Left ventricle myocardium superior (tissue), 1 donor: ENCODE results near the gene SELENOK. TPM values are rescaled to one million over a fixed set of nuclear protein-coding genes. Genes with fewer than 3 reads are reported as not detected.

Experiments
- ATAC-seq: fragments of 200-7000 bp; cut with Tn5 transposase; one replicate; pipeline ENCODE4 v1.9.1; 2020; ENCODE audit warnings: mild to moderate bottlenecking, moderate library complexity
- DNase-seq: peaks from one replicate; pipeline ENCODE4 v3.0.0-alpha.2; 2020
- intact Hi-C: fragments of 100-400 bp; cut with micrococcal nuclease; formaldehyde crosslinking; loops from one replicate; pipeline ENCODE4 v1.11.0; 2022
- total RNA-seq: library from RNA; stranded (reverse); fragmentation: NEBNext Ultra II Directional; extraction: Animal tissue kit (Norgen Biotek cat#: 25700); gene quantifications from one replicate; pipeline ENCODE4 v1.2.1, GENCODE V29; 2021
- donor health status: DM: no; HTN: yes; CAD: no; lungs with severe emphysema.

SELENOK gene
- total RNA-seq, 1 donor from 2014 or later, result 111 TPM

DNA sequence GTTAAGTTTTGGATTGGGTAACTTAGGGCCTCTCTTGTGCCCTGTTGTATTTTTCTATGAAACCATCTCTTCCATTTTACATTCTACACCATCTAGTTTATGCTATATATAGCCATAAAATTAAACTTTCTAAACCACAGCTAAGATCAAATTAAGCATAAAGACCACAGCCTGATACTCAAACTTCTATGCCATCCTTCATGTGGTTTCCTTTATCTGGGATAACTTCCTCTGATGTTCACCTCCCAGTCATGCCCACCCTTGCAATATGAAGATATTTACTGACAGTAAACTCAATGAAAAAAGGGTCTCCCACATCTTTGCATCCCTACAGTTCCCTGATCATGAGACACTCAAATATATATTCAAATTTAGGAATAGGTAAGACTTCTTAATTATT lies 4.2 kb downstream of the SELENOK start:
- ATAC-seq (no peak), DNase-seq (no peak)
- intact Hi-C loops, result no loop called here

DNA sequence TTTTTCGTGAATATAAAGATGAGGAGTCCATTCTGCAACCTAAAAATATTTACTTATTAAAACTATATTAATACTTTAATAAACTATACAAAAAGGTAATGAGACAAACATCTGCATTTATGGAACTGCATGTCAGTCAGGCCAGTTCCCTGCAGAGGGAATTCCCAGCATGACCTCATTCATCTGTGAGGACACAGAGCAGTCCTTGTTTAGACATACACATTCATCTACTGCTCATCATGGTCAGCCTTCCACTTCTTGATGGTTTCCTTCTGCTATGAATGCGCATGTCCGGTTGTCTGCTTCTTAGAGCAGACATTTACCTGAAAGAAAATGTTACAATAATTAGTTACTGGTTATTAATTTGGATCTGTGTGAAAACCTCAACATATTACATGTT lies 6.4 kb downstream of the SELENOK start:
- intact Hi-C loops, result no loop called here
- ATAC-seq, result no peak
- no peak for DNase-seq

DNA sequence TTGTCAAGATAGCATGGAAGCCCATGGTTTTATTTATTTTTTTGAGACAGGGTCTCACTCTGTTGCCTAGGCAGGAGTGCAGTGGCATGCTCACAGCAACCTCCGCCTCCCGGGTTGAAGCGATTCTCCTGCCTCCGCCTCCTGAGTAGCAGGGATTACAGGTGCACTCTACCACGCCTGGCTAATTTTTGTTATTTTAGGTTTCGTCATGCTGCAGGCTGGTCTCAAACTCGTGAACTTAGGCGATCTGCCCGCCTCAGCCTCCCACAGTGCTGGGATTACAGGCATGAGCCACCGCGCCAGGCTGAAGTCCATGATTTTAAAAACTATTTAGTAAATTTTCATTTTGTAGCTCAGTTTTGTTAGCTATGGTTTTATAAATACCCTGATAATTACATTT lies 7.0 kb downstream of the SELENOK start:
- intact Hi-C loops, result no loop called here
- DNase-seq, result no peak
- no peak for ATAC-seq

DNA sequence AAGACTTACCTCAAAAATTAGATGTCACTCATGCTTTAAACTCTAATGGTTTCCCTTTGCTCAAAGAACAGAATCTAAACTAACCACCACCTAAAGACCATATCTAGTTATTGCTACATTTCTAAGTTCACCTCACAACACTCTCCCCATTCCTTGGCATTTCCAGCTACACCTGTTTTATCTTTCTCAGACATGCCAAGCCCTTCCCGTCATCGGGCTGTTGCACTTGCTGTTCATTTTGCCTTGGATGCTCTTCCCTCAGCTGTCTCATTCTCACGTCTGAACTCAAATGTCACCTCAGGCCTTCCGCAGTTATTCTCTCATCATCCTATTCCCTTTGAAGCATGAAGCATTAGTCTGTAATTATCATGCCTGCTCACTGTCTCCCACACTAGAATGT lies 8.7 kb downstream of the SELENOK start:
- DNase-seq, result no peak
- intact Hi-C loops, result no loop called here
- no peak for ATAC-seq

DNA sequence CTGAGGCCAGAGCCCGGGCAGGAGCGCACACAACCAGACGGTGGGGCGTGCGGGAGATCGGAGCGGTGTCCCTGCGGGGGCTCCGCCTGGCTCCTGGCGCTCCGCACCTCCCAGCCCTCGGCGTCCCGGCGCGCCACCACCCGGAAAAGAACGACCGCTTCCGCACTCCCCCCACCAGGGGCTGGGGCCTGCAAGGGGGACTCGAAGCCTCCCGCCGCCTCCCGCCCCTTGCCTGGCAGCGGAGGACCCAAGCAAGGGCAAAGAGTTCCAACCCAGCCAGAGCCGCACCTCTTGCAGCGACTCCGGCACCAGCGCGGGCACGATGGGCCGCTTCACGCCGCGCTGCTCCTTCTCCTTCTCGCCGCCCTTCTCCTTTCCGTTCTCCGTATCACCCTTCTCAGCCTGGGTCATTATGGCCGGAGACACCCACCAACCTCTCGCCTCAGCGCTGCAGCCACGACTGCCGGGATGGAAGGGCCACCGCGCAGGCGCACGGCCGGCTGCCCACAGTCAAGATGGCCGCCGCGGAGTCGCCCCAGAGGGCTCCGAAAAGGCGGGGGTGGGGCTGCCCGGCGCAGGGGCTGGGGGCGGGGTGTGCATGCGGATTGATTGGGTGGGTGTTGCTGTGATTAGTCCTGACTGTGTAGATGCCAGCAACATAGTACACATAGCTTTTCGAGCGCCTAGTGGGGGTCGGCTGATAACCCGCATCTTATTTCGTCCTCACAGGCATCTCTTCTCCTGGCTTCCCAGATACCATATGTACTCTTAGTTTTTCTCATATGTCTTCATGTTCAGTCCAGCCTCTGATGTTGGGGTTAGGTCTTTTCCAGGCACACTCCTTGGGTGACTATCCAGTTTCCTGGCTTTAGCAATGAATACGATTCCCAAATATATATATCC lies 9.7 kb downstream of the SELENOK start, which contains the start of gene ACTR8:
TSS of gene ACTR8 (minus strand) at position 462 of the 903 bp plus-strand sequence. CDS start at position 411, 51 bp downstream.
- intact Hi-C loops, result no loop called here
- ATAC-seq (peak; percentile 99), DNase-seq (peak; percentile 93)

DNA sequence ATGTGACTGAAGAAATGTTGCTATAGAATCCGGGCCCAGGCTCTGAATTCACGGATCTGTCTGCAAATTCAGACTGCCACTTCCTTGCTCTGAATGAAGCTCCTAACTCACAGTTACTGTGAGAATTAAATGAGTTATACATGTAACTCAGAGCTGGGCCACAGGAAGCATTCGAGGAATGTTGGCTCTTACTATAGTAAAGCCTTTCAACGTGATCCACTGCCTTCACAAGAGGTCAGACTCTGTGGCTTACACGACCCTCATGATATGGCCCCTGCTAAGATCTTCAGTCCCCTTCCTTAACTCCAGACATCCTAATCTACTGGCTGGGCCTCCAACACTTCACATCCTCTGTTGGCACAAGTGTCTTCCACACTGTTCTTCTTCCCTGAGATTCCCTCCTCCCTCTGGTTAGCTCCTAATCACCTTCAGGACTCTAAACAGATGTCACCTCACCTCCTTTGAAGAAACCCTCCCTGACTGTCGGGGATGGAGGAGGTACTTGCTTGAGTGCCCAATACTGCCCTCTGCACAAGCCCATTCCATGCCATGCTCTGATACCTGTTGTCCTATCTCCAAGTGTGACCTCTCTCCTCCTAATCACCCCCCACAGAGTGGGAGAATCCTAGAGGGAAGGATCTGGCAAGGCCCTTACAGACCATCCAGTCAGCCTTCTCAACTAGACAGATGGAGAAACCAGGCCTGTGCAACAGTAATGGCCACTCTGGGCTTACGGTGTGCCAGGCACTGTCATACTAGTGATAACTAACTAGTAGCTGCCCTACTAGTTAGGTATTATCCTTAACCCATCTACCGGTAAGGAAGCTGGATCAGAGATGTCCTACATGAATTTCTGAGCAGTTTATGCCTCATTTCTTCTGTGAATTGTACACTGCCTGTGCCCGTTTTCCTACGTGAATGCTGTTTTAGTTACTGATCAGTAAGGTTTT lies 11.0 kb downstream of the SELENOK start:
- intact Hi-C loops, result no loop called here
- ATAC-seq, result no peak
- DNase-seq, result no peak

DNA sequence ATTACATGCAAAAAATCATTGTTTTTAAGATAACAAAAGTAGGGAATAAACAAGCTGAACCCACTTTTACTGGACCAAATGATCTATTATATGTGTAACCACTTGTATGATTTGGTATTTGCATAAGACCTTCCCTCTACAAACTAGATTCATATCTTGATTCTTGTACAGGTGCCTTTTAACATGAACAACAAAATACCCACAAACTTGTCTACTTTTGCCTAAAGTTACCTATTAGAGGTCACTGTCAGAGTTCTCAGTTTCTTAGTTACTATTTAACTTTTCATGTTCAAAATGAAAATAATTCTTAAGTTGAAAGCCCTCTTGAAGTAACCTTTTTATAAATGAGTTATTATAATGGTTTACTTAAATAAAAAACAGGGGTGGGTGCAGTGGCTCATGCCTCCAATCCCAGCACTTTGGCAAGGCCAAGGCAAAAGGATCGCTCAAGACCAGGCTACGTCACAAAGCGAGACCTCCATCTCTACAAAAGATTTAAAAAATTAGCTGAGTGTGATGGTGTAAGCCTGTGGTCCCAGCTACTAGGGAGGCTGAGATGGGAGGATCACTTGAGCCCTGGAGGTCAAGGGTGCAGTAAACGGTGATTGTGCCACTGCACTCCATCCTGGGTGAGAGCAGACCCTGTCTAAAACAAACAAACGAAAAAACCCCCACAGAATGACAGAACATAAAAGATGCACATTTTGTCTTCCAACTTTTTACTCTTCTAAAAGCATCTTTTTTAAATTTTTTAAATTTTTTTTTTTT lies 25.7 kb downstream of the SELENOK start:
- intact Hi-C loops, result no loop called here
- DNase-seq (no peak), ATAC-seq (no peak)

DNA sequence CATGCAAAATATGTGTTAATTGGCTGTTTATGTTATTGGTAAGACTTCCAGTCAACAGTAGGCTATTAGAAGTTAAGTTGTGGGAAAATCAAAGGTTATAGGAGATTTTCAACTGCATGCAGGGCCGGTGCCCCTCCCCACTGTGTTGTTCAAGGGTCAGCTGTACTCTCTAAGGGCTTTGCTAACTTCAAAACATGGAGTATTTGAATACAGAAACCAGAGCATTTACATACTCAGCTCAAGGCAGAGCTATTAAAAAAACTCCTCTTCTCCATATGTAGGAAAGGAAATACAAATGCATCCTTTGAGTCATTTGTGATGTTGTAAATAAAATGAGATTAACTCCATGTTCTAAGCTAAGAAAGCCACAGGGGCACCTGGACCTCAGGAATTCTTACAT lies 28.5 kb downstream of the SELENOK start:
- DNase-seq (no peak), ATAC-seq (no peak)
- intact Hi-C loops, result no loop called here

DNA sequence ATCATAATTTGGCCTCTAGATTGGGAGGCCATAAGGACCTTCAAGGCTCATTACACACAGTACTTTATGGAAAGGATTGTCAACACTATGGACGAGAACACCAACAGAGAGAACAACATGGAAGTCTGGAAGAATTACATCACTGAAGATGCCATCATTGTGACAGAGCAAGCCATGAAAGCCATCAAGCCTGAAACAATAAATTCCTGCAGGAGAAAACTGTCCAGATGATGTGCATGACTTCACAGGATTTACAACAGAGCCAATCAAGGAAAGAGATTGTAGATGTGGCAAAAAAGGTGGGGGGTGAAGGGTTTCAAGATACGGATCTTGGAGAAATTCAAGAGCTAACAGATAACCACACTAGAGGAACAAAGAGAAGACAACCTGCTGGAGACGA lies 29.4 kb downstream of the SELENOK start:
- no peak for DNase-seq
- no peak for ATAC-seq
- intact Hi-C loops, result no loop called here

DNA sequence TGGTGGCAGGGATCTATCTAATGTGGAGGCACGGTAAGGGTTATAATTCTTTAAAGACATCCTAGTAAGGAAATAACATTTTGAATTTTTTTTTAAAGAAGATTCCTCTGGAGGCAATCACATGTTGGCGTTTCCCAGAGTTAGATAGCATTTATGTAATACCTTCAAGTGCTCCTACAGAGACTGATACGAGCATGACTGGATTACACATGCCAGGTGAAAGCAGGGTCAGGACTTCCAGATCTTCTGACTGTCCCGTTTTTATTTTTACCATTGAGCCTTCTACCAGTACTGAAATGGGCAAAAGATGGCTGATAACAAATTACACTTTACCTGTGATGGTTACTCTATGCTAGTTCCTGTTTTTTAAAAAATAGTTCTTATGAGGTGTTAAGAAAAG lies 31.5 kb downstream of the SELENOK start:
- intact Hi-C loops, result no loop called here
- peak; percentile 73 for ATAC-seq
- no peak for DNase-seq

DNA sequence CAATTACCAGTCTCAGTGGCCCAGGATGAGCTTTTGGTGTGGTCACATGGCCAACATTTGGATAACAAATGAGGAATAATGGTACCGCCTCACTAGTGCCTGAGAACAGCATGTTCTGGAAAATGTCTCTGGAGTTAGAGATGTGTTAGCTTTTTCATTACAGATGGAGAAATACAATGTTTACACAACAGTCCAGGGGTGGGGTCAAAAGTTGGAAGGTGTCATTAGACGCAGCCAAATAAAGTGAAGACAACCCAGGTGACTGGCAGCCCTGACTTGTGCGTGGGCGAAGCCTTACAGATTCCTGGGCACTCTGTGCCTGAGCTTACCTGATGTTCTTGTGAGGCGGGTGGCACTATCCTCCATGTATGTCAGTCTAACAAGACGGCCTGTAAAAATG lies 32.5 kb downstream of the SELENOK start:
- DNase-seq, result no peak
- intact Hi-C loops, result no loop called here
- peak; percentile 36 for ATAC-seq

DNA sequence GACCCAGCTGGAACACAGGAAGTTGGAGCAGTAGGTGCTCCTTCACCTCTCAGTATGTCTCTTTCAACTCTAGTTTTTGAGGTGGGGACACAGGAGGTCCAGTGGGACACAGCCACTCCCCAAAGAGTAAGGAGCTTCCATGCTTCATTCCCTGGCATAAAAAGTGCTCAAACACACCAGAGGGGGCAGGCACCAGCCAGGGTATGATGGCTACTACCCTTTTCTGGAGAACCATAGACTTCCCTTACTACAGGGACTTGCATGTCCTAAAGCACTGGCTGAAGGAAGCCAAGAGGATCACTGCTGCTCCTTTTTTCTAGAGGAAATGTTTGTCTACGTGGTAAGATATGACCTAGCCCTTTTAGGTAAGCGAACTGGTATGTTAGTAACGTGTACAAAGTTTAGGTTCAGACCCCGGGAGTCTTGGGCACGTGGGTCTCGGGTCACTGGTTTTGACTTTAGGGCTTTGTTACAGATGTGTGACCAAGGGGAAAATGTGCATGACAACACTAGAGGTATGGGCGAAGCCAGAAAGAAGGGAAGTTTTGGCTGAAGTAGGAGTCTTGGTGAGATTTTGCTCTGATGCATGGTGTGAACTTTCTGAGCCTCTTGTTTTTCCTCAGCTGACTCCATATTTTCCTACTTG lies 33.4 kb downstream of the SELENOK start:
- ATAC-seq (no peak), DNase-seq (no peak)
- intact Hi-C loops, result no loop called here

DNA sequence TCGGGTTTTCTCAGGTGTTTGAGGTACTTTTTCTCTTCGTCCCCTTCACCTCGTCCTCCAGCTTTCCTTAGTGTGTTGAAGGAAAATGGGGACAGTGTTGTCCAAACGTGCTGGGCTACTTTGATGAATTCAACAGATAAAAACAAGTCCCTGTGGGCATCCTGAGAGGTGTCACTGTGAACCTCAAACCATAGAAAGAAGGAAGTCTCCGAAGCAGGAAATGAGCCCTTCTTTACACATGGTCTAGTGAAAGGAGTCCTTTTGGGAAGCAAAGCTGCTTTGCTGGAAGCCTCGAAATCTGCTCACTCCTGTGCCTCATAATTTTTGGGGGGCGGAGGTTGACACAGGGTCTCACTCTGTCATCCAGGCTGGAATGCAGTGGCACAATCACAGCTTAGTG lies 34.7 kb downstream of the SELENOK start:
- DNase-seq (no peak), ATAC-seq (no peak)
- intact Hi-C loops, result no loop called here

DNA sequence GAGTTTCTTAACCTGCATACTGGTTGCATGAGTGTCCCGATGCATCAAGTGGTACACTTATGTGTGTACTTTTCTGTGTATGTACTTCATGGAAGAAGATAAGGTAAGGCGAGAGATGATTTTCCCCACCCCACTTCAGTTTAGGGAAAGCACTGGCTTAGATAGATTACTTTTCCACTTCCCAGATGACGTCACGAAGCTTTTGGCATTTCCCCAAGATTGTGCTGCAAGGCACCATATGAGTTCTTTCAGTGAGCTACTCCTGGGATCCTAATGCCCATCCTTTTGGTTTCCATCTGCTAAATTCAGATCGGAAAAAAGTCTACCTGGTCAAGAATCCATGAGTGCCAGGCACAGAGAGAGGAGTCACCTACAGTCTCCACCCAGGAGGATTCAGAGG lies 40.8 kb downstream of the SELENOK start:
- intact Hi-C loops, result no loop called here
- no peak for DNase-seq
- ATAC-seq, result no peak

DNA sequence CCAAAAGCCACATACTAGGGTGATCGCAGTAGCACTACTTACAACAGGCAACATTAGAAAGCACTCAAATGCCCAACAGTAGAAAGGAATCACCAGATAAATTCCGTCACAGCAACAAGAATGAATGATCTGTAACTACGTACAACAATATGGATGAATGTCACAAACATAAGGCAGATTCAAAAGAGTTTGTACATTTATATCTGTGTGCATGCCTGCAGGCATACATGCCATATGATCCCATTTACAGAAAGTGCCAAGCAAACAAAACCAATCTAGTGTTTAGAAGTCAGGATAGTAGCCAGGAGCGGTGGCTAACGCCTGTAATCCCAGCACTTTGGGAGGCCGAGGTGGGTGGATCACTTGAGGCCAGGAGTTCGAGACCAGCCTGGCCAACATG lies 41.7 kb downstream of the SELENOK start:
- intact Hi-C loops, result no loop called here

DNA sequence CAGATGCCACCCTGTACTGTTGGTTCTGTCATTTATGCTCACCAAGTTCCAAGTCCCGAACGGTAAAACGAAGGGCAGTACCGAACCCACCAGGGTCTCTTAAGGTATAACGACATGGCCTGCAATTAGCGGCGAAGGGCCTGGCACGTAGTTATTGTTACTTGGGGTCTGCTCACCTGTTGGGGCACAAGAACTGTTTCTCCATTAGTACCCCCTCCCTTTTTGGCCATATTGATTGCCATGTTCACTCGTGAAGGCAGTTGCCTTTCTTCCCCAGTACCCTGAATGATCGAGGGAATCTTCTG lies 44.9 kb downstream of the SELENOK start:
- ATAC-seq (no peak), DNase-seq (no peak)
- intact Hi-C loops, result no loop called here

More for the DNA sequence above, 41.7 kb downstream of the SELENOK start:
- ATAC-seq (no peak), DNase-seq (no peak)

DNA sequence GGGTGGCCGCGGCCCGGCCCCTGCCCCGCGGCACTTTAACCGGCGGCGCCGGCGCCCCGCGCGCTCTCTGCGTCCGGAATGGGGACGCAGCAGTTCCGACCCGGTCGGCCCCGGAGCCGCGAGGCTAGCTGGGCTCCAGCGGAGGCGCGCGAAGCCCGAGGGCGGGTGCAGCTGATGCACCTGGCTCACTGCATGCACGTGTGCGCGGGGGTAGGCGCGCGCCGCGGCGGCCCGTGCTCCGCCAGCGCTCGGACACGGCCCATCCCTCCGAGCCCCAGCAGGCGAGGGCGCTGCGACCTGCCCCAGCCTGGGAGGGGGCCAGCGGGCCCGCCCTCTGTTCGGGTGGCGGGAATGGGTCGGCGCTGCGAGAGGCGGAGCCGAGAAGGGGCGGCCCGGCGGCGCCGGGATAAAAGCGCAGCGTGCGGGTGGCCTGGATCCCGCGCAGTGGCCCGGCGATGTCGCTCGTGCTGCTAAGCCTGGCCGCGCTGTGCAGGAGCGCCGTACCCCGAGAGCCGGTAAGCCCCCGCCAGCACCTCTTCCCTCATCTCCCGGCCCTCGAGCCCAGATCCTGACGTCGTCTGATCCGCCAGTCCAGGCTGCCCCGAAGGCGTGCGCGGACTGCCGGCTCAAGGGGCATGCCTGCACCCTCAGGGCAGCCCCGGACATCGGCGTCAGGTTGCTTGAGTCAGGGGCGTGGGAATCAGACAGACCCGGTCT lies 45.4 kb downstream of the SELENOK start, which contains the start of the genes CHDH and IL17RB:
TSS of gene CHDH (minus strand) at position 286 of the 717 bp plus-strand sequence. CDS start 22,411 bp downstream, outside the sequence.
TSS of gene IL17RB (plus strand) at position 435 of the 717 bp plus-strand sequence. CDS start at position 456, 21 bp downstream.
- intact Hi-C loops, result no loop called here
- DNase-seq (peak; percentile 83), ATAC-seq (peak; percentile 87)

DNA sequence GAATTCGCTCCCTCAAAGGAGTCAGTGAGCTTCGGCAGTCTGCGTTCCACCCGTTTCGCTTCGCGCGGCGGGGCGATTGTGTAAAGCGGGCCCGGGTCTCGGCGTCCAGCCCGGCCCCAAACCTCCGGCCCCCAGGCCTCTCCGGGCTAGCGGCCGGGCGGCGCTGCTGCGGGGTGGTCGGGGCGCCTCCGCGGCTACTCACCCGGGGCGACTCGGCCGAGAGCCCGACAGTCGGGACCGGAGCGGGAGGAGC lies 45.9 kb downstream of the SELENOK start:
- DNase-seq, result no peak
- ATAC-seq, result no peak
- intact Hi-C loops, result no loop called here
